Measurements from ENCODE around the gene ASPDH.

Gene ASPDH

GRCh38 chr19:50510121-50510670 is 3.5 kb downstream of the ASPDH start:
- CTCF ChIA-PET = interaction anchor here (1.1 to 1.3 kb wide), 2 partner anchors 13 to 50 kb away, joined by 3 to 4 read pairs; no protein-coding TSS in a partner anchor
- no peaks in the 10 kb centered on the region for H3K9me3 ChIP-seq (ENCODE audit: control extremely low read depth in 1 of 5, control insufficient read depth in 4 of 5, insufficient read depth in 2 of 5, low read depth in 1 of 5, low read length in 4 of 5)
- peak overlapping the region; percentile 46 to 71 for H3K27ac ChIP-seq (ENCODE audit: insufficient read depth in 1 of 2, low read depth in 1 of 2, low read length in 2 of 2, poor library complexity in 1 of 2, severe bottlenecking in 2 of 2)
- WGBS (ENCODE audit: insufficient coverage) = 87% methylated on average over 16 of the region's 26 CpGs
- H3K27me3 ChIP-seq (replicated peaks in 2 of 5; ENCODE audit: control insufficient read depth in 4 of 5, insufficient read depth in 5 of 5, low read length in 4 of 5) = peaks cover 0 to 23% (median 9%) of the 10 kb centered on the region in 5 experiments
- H3K36me3 ChIP-seq (ENCODE audit: control insufficient read depth in 4 of 4, insufficient read depth in 4 of 4, low read length in 3 of 4) = peaks cover 0 to 4% (median under 1%) of the 10 kb centered on the region in 4 experiments
- peaks cover 0 to 17% (median 12%) of the 10 kb centered on the region in 4 experiments for H3K4me1 ChIP-seq (ENCODE audit: control extremely low read depth in 1 of 4, control insufficient read depth in 4 of 4, insufficient read depth in 4 of 4, low read length in 3 of 4)
- DNase-seq = no peak
- H3K4me3 ChIP-seq (ENCODE audit: control insufficient read depth in 1 of 7, extremely low read depth in 1 of 7, insufficient read depth in 4 of 7, low read depth in 2 of 7, low read length in 6 of 7) = peak overlapping the region in 4 of 7 experiments; percentile 73 to 82 (median 77)
- POLR2A ChIA-PET = no interaction called here

DNA sequence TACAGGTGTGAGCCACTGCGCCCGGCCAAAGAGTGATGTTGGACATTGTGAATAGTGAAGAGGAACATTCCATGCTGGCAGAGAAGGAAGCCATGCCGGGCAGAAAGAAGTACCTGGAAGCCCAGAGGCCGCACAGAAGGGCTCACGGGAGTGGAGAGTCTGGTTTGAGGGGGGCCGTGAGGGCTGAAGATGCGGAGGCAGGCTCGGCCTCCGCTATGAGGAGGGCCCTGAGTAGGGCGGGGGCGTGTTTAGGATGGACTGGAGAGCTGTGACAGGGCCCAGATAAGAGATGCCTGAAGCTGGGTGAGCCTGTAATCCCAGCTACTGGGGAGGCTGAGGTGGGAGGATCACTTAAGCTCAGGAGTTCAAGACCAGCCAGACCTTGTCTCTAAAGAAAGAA is 4.3 kb downstream of the ASPDH start:
- Histone ChIP-seq H3K4me3 (ENCODE audit: control insufficient read depth in 1 of 7, extremely low read depth in 1 of 7, insufficient read depth in 4 of 7, low read depth in 2 of 7, low read length in 6 of 7) (no peak overlapping the region), H3K4me1 (ENCODE audit: control extremely low read depth in 1 of 4, control insufficient read depth in 4 of 4, insufficient read depth in 4 of 4, low read length in 3 of 4) (peaks cover 0 to 16% (median 12%) of the 10 kb centered on the region in 4 experiments), H3K36me3 (ENCODE audit: control insufficient read depth in 4 of 4, insufficient read depth in 4 of 4, low read length in 3 of 4) (peaks cover 0 to 4% (median under 1%) of the 10 kb centered on the region in 4 experiments), H3K27ac (ENCODE audit: insufficient read depth in 1 of 2, low read depth in 1 of 2, low read length in 2 of 2, poor library complexity in 1 of 2, severe bottlenecking in 2 of 2) (no peak overlapping the region), H3K9me3 (ENCODE audit: control extremely low read depth in 1 of 5, control insufficient read depth in 4 of 5, insufficient read depth in 2 of 5, low read depth in 1 of 5, low read length in 4 of 5) (no peaks in the 10 kb centered on the region), H3K27me3 (replicated peaks in 2 of 5; ENCODE audit: control insufficient read depth in 4 of 5, insufficient read depth in 5 of 5, low read length in 4 of 5) (peaks cover 0 to 15% (median 3%) of the 10 kb centered on the region in 5 experiments)
- POLR2A ChIA-PET = no interaction called here
- no peak for DNase-seq
- WGBS (ENCODE audit: insufficient coverage) = 97% methylated on average over 6 of the region's 11 CpGs
- CTCF ChIA-PET = interaction anchor here (1.3 kb wide), 1 partner anchor 12 kb away, joined by 4 read pairs; no protein-coding TSS in a partner anchor

GRCh38 chr19:50508843-50509190 is 4.9 kb downstream of the ASPDH start:
- ChIA-PET CTCF (interaction anchor here (1.3 kb wide), 1 partner anchor 12 kb away, joined by 4 read pairs; no protein-coding TSS in a partner anchor), POLR2A (interaction anchor here (0.6 kb wide), 1 partner anchor 79 kb away, joined by 3 read pairs; no protein-coding TSS in a partner anchor)
- H3K4me1 ChIP-seq (ENCODE audit: control extremely low read depth in 1 of 4, control insufficient read depth in 4 of 4, insufficient read depth in 4 of 4, low read length in 3 of 4) = peaks cover 0 to 15% (median 12%) of the 10 kb centered on the region in 4 experiments
- no peak overlapping the region for H3K4me3 ChIP-seq (ENCODE audit: control insufficient read depth in 1 of 7, extremely low read depth in 1 of 7, insufficient read depth in 4 of 7, low read depth in 2 of 7, low read length in 6 of 7)
- DNase-seq = no peak
- no peak overlapping the region for H3K27ac ChIP-seq (ENCODE audit: insufficient read depth in 1 of 2, low read depth in 1 of 2, low read length in 2 of 2, poor library complexity in 1 of 2, severe bottlenecking in 2 of 2)
- WGBS (ENCODE audit: insufficient coverage) = no CpG with 5 or more reads among the region's 3 CpGs
- H3K9me3 ChIP-seq (ENCODE audit: control extremely low read depth in 1 of 5, control insufficient read depth in 4 of 5, insufficient read depth in 2 of 5, low read depth in 1 of 5, low read length in 4 of 5) = no peaks in the 10 kb centered on the region
- peaks cover 0 to 4% (median under 1%) of the 10 kb centered on the region in 4 experiments for H3K36me3 ChIP-seq (ENCODE audit: control insufficient read depth in 4 of 4, insufficient read depth in 4 of 4, low read length in 3 of 4)
- peaks cover 0 to 9% (median 0%) of the 10 kb centered on the region in 5 experiments for H3K27me3 ChIP-seq (replicated peaks in 2 of 5; ENCODE audit: control insufficient read depth in 4 of 5, insufficient read depth in 5 of 5, low read length in 4 of 5)

- no peaks in the 10 kb centered on the region for H3K9me3 ChIP-seq (ENCODE audit: control extremely low read depth in 1 of 5, control insufficient read depth in 4 of 5, insufficient read depth in 2 of 5, low read depth in 1 of 5, low read length in 4 of 5)
- H3K4me3 ChIP-seq (ENCODE audit: control insufficient read depth in 1 of 7, extremely low read depth in 1 of 7, insufficient read depth in 4 of 7, low read depth in 2 of 7, low read length in 6 of 7) = no peak overlapping the region
- WGBS (ENCODE audit: insufficient coverage) = 100% methylated on average over 7 of the region's 8 CpGs
- DNase-seq = no peak
- H3K27ac ChIP-seq (ENCODE audit: insufficient read depth in 1 of 2, low read depth in 1 of 2, low read length in 2 of 2, poor library complexity in 1 of 2, severe bottlenecking in 2 of 2) = no peak overlapping the region
- CTCF ChIA-PET = no interaction called here
- H3K27me3 ChIP-seq (replicated peaks in 2 of 5; ENCODE audit: control insufficient read depth in 4 of 5, insufficient read depth in 5 of 5, low read length in 4 of 5) = no peaks in the 10 kb centered on the region
- H3K36me3 ChIP-seq (ENCODE audit: control insufficient read depth in 4 of 4, insufficient read depth in 4 of 4, low read length in 3 of 4) = peaks cover 0 to 4% (median under 1%) of the 10 kb centered on the region in 4 experiments
- POLR2A ChIA-PET = no interaction called here
- H3K4me1 ChIP-seq (ENCODE audit: control extremely low read depth in 1 of 4, control insufficient read depth in 4 of 4, insufficient read depth in 4 of 4, low read length in 3 of 4) = peaks cover 0 to 15% (median 12%) of the 10 kb centered on the region in 4 experiments
These were observed 6.3 kb downstream of the ASPDH start for GRCh38 chr19:50507376-50507775.

- no peak overlapping the region for H3K27ac ChIP-seq (ENCODE audit: insufficient read depth in 1 of 2, low read depth in 1 of 2, low read length in 2 of 2, poor library complexity in 1 of 2, severe bottlenecking in 2 of 2)
- no peak overlapping the region for H3K4me3 ChIP-seq (ENCODE audit: control insufficient read depth in 1 of 7, extremely low read depth in 1 of 7, insufficient read depth in 4 of 7, low read depth in 2 of 7, low read length in 6 of 7)
- ChIA-PET POLR2A (no interaction called here), CTCF (no interaction called here)
- no peaks in the 10 kb centered on the region for H3K27me3 ChIP-seq (replicated peaks in 2 of 5; ENCODE audit: control insufficient read depth in 4 of 5, insufficient read depth in 5 of 5, low read length in 4 of 5)
- H3K36me3 ChIP-seq (ENCODE audit: control insufficient read depth in 4 of 4, insufficient read depth in 4 of 4, low read length in 3 of 4) = peaks cover 0 to 4% (median under 1%) of the 10 kb centered on the region in 4 experiments
- no peaks in the 10 kb centered on the region for H3K9me3 ChIP-seq (ENCODE audit: control extremely low read depth in 1 of 5, control insufficient read depth in 4 of 5, insufficient read depth in 2 of 5, low read depth in 1 of 5, low read length in 4 of 5)
- H3K4me1 ChIP-seq (ENCODE audit: control extremely low read depth in 1 of 4, control insufficient read depth in 4 of 4, insufficient read depth in 4 of 4, low read length in 3 of 4) = peaks cover 0 to 9% (median 7%) of the 10 kb centered on the region in 4 experiments
- no peak for DNase-seq
- 96% methylated on average over 4 of the region's 10 CpGs for WGBS (ENCODE audit: insufficient coverage)
These were observed 7.0 kb downstream of the ASPDH start for GRCh38 chr19:50506700-50507099.

- peaks cover 0 to 4% (median under 1%) of the 10 kb centered on the region in 4 experiments for H3K36me3 ChIP-seq (ENCODE audit: control insufficient read depth in 4 of 4, insufficient read depth in 4 of 4, low read length in 3 of 4)
- no peaks in the 10 kb centered on the region for H3K27me3 ChIP-seq (replicated peaks in 2 of 5; ENCODE audit: control insufficient read depth in 4 of 5, insufficient read depth in 5 of 5, low read length in 4 of 5)
- no peaks in the 10 kb centered on the region for H3K9me3 ChIP-seq (ENCODE audit: control extremely low read depth in 1 of 5, control insufficient read depth in 4 of 5, insufficient read depth in 2 of 5, low read depth in 1 of 5, low read length in 4 of 5)
- no peak overlapping the region for H3K4me3 ChIP-seq (ENCODE audit: control insufficient read depth in 1 of 7, extremely low read depth in 1 of 7, insufficient read depth in 4 of 7, low read depth in 2 of 7, low read length in 6 of 7)
- 98% methylated on average over 16 of the region's 30 CpGs for WGBS (ENCODE audit: insufficient coverage)
- H3K27ac ChIP-seq (ENCODE audit: insufficient read depth in 1 of 2, low read depth in 1 of 2, low read length in 2 of 2, poor library complexity in 1 of 2, severe bottlenecking in 2 of 2) = no peak overlapping the region
- peaks cover 0 to 7% (median 6%) of the 10 kb centered on the region in 4 experiments for H3K4me1 ChIP-seq (ENCODE audit: control extremely low read depth in 1 of 4, control insufficient read depth in 4 of 4, insufficient read depth in 4 of 4, low read length in 3 of 4)
- DNase-seq = no peak
- ChIA-PET CTCF (no interaction called here), POLR2A (no interaction called here)
These were observed 7.7 kb downstream of the ASPDH start for GRCh38 chr19:50505856-50506611.

Data from common myeloid progenitor, CD34-positive (primary cell).